PC-3 (cell line): ENCODE results near the gene LCLAT1. TPM values are rescaled to one million over a fixed set of nuclear protein-coding genes. Genes with fewer than 3 reads are reported as not detected.

Experiments used
- ATAC-seq: fragments of 200-7000 bp; cut with Tn5 transposase; 2 replicates; pipeline ENCODE4 v1.9.1; 2020; ENCODE audit warnings: mild to moderate bottlenecking, moderate library complexity
- BruUV-seq: library from RNA; stranded (reverse); fragments of 400-500 nt; replicated peaks from 2 replicates; lab custom pipeline; 2021; lab: Mats Ljungman, UMichigan
- CTCF ChIA-PET: fragments of 300-600 bp; sonication (Branson Sonifier 250); formaldehyde crosslinking; loops from one replicate; lab custom pipeline; 2022; ENCODE audit warnings: antibody characterized with exemption; lab: Charles Lee
- POLR2A ChIA-PET: fragments of 300-600 bp; sonication (Branson Sonifier 250); formaldehyde crosslinking; loops from one replicate; lab custom pipeline; 2022; ENCODE audit warnings: antibody characterized with exemption; ENCODE audit not compliant: unreplicated experiment; lab: Charles Lee
- DNase-seq: peaks from one replicate; pipeline ENCODE4 v3.0.0-alpha.2; 2015
- H2AFZ ChIP-seq: fragments of 300-600 bp; sonication (generic); 2 replicates; pipeline ENCODE4 v1.6.0; 2016; ENCODE audit warnings: antibody characterized with exemption, low read length
- H3F3A ChIP-seq: fragments of 300-600 bp; sonication (generic); one replicate; pipeline ENCODE4 v1.6.0; 2017; ENCODE audit warnings: antibody characterized with exemption, low read length, control low read depth, mild to moderate bottlenecking; ENCODE audit not compliant: unreplicated experiment
- H3K27ac ChIP-seq: fragments of 300-600 bp; sonication (generic); 2 replicates; pipeline ENCODE4 v1.5.1; 2016; ENCODE audit warnings: mild to moderate bottlenecking, low read length
- H3K27me3 ChIP-seq: fragments of 300-600 bp; sonication (generic); 2 replicates; pipeline ENCODE4 v1.6.1; 2016; ENCODE audit warnings: low read length, mixed read lengths
- H3K36me3 ChIP-seq: fragments of 300-600 bp; sonication (generic); 2 replicates; pipeline ENCODE4 v1.6.1; 2016; ENCODE audit warnings: low read depth, mixed run types, low read length, mixed read lengths
- H3K4me1 ChIP-seq: fragments of 300-600 bp; sonication (generic); 2 replicates; pipeline ENCODE4 v1.5.1; 2016; ENCODE audit warnings: low read length; ENCODE audit not compliant: insufficient read depth
- H3K4me2 ChIP-seq: fragments of 300-600 bp; sonication (generic); 2 replicates; pipeline ENCODE4 v1.6.0; 2016; ENCODE audit warnings: low read length
- H3K4me3 ChIP-seq: fragments of 300-600 bp; sonication (generic); 2 replicates; pipeline ENCODE4 v1.5.1; 2016; ENCODE audit warnings: mild to moderate bottlenecking, low read length, mixed read lengths
- H3K79me2 ChIP-seq: fragments of 300-600 bp; sonication (generic); 2 replicates; pipeline ENCODE4 v1.6.1; 2017; ENCODE audit warnings: low read length, mixed read lengths
- H3K9ac ChIP-seq: fragments of 300-600 bp; sonication (generic); 2 replicates; pipeline ENCODE4 v1.6.0; 2016; ENCODE audit warnings: mild to moderate bottlenecking, low read length
- H3K9me2 ChIP-seq: fragments of 300-600 bp; sonication (generic); replicated peaks from 2 replicates; pipeline ENCODE4 v1.6.1; 2016; ENCODE audit warnings: mixed run types, low read length, mixed read lengths
- H3K9me3 ChIP-seq: fragments of 300-600 bp; sonication (generic); 2 replicates; pipeline ENCODE4 v1.6.1; 2016; ENCODE audit warnings: low read length, mixed read lengths
- H4K20me1 ChIP-seq: fragments of 300-600 bp; sonication (generic); 2 replicates; pipeline ENCODE4 v1.6.1; 2016; ENCODE audit warnings: low read length, mixed read lengths
- CTCF ChIP-seq: fragments of 300-600 bp; sonication (generic); conservative IDR thresholded peaks from 2 replicates; pipeline ENCODE4 v1.5.1; 2017; ENCODE audit warnings: antibody characterized with exemption, low read depth, mild to moderate bottlenecking, low read length
- EZH2 ChIP-seq: fragments of 300-600 bp; sonication (generic); IDR thresholded peaks from one replicate; pipeline ENCODE4 v1.6.1; 2017; ENCODE audit warnings: antibody characterized with exemption, mild to moderate bottlenecking, low read length; ENCODE audit not compliant: unreplicated experiment
- EZH2phosphoT487 ChIP-seq: fragments of 300-600 bp; sonication (generic); IDR thresholded peaks from 2 replicates; pipeline ENCODE4 v1.6.1; 2018; ENCODE audit warnings: mild to moderate bottlenecking, antibody characterized with exemption, low read length, borderline replicate concordance
- intact Hi-C: fragments of 100-400 bp; cut with micrococcal nuclease; formaldehyde crosslinking; loops from 2 replicates; pipeline ENCODE4 v1.9.0; 2023
- total RNA-seq: library from RNA; depleted of rRNA; stranded (reverse); fragments of >200 nt; gene quantifications from 2 replicates; pipeline ENCODE4 v1.2.3, GENCODE V29; 2014

Gene LCLAT1
- total RNA-seq, 1 experiment from 2014 or later, result 22.0 TPM

- CTCF ChIA-PET, result no interaction called here
- no peak for ATAC-seq
- H3K4me2 ChIP-seq, result no peak overlapping the region
- no peak overlapping the region for H2AFZ ChIP-seq
- H3K4me1 ChIP-seq, result no peaks in the 10 kb centered on the region
- no peak overlapping the region for H3K27ac ChIP-seq
- H4K20me1 ChIP-seq, result no peaks in the 10 kb centered on the region
- intact Hi-C loops, result no loop called here
- no peak overlapping the region for H3K9ac ChIP-seq
- H3K27me3 ChIP-seq, result no peaks in the 10 kb centered on the region
- BruUV-seq, result no TSS peak
- no peaks in the 10 kb centered on the region for H3K9me2 ChIP-seq
- no peaks in the 10 kb centered on the region for H3F3A ChIP-seq
- H3K9me3 ChIP-seq, result no peaks in the 10 kb centered on the region
- peaks cover 4% of the 10 kb centered on the region; the same call in 1 of the 2 replicates for H3K79me2 ChIP-seq
- no peak overlapping the region for H3K4me3 ChIP-seq
- no peak for DNase-seq
- no peaks in the 10 kb centered on the region for H3K36me3 ChIP-seq
- no peak for TF ChIP-seq EZH2
- TF ChIP-seq CTCF, result no peak
- TF ChIP-seq EZH2phosphoT487, result no peak
- POLR2A ChIA-PET, result interaction anchor here (0.7 kb wide), 1 partner anchor 147 kb away, joined by 4 read pairs; no protein-coding TSS in a partner anchor
Measured at GRCh38 chr2:30548386-30548785, 101.3 kb downstream of the LCLAT1 start.

GRCh38 chr2:30549096-30549495, 102.0 kb downstream of the LCLAT1 start:
- TF ChIP-seq EZH2 (no peak), CTCF (no peak), EZH2phosphoT487 (no peak)
- ATAC-seq, result no peak
- Histone ChIP-seq H2AFZ (no peak overlapping the region), H3K4me3 (no peak overlapping the region), H3K36me3 (no peaks in the 10 kb centered on the region), H3K4me2 (no peak overlapping the region), H4K20me1 (no peaks in the 10 kb centered on the region), H3K79me2 (peaks cover 4% of the 10 kb centered on the region; the same call in 1 of the 2 replicates), H3K9me3 (no peaks in the 10 kb centered on the region), H3K9me2 (no peaks in the 10 kb centered on the region), H3K27me3 (no peaks in the 10 kb centered on the region), H3K9ac (no peak overlapping the region), H3K4me1 (no peaks in the 10 kb centered on the region), H3K27ac (no peak overlapping the region), H3F3A (no peaks in the 10 kb centered on the region)
- intact Hi-C loops, result no loop called here
- DNase-seq, result no peak
- no TSS peak for BruUV-seq
- CTCF ChIA-PET, result no interaction called here
- POLR2A ChIA-PET, result no interaction called here

GRCh38 chr2:30559544-30560275, 112.7 kb downstream of the LCLAT1 start:
- no peaks in the 10 kb centered on the region for H3K9me2 ChIP-seq
- no peaks in the 10 kb centered on the region for H3K9me3 ChIP-seq
- H3K36me3 ChIP-seq, result peaks cover 10% of the 10 kb centered on the region; the same call in 1 of the 2 replicates
- no TSS peak for BruUV-seq
- H3K79me2 ChIP-seq, result no peaks in the 10 kb centered on the region
- ChIA-PET POLR2A (no interaction called here), CTCF (no interaction called here)
- H3K4me1 ChIP-seq, result no peaks in the 10 kb centered on the region
- no peak overlapping the region for H3K9ac ChIP-seq
- intact Hi-C loops, result no loop called here
- H3K4me2 ChIP-seq, result no peak overlapping the region
- TF ChIP-seq EZH2phosphoT487 (no peak), EZH2 (no peak), CTCF (no peak)
- ATAC-seq (no peak), DNase-seq (no peak)
- H3F3A ChIP-seq, result no peaks in the 10 kb centered on the region
- H2AFZ ChIP-seq, result no peak overlapping the region
- H4K20me1 ChIP-seq, result no peaks in the 10 kb centered on the region
- H3K27me3 ChIP-seq, result no peaks in the 10 kb centered on the region
- no peak overlapping the region for H3K4me3 ChIP-seq
- H3K27ac ChIP-seq, result no peak overlapping the region
